HepG2 (cell line): ENCODE data around the gene FAM114A1. TPM values are rescaled to one million over a fixed set of nuclear protein-coding genes. Genes with fewer than 3 reads are reported as not detected.

Source experiments
- ATAC-seq: fragments of 200-7000 bp; cut with Tn5 transposase; 3 replicates; pipeline ENCODE4 v1.9.1; 2020; ENCODE audit warnings: mild to moderate bottlenecking, moderate library complexity
- BruUV-seq: library from RNA; stranded (reverse); fragments of 400-500 nt; replicated peaks from 2 replicates; lab custom pipeline; 2021; lab: Mats Ljungman, UMichigan
- CTCF ChIA-PET: fragments of 300-600 bp; formaldehyde crosslinking; extraction: SDS; loops from one replicate; lab custom pipeline; 2021; ENCODE audit warnings: low total read pairs, inconsistent platforms, low intra/inter-chr PET ratio; lab: Yijun Ruan, JAX
- POLR2A ChIA-PET: fragments of 350-600 bp; sonication (Branson Sonifier 250); formaldehyde crosslinking; loops from one replicate; lab custom pipeline; 2020; ENCODE audit warnings: antibody characterized with exemption, inconsistent platforms; lab: Yijun Ruan, JAX
- DNase-seq: peaks from one replicate; pipeline ENCODE4 v3.0.0-alpha.2; 2015; ENCODE audit warnings: low spot score
- FAIRE-seq: peaks from 3 replicates; lab custom pipeline; 2011; peaks lifted over from hg19 to GRCh38; lab: Jason Lieb, UNC
- H2AFZ ChIP-seq: one replicate; pipeline ENCODE4 v1.6.1; 2011; ENCODE audit warnings: low read length, inconsistent platforms
- H3K27ac ChIP-seq: fragments of 300-600 bp; 3 replicates; pipeline ENCODE4 v1.8.0; 2011; ENCODE audit warnings: mixed run types, mild to moderate bottlenecking, mixed read lengths, low read length, inconsistent platforms; ENCODE audit not compliant: insufficient read depth; ENCODE audit errors: extremely low read length
- H3K27me3 ChIP-seq, 2 experiments: fragments of 200-600 bp in 1 of 2; 2 replicates in 1 of 2; 3 replicates in 1 of 2; pipeline versions ENCODE4 v1.6.0 to v1.8.0; 2011; ENCODE audit warnings: low read length in 2 of 2, mild to moderate bottlenecking in 2 of 2, moderate library complexity in 2 of 2, inconsistent platforms in 1 of 2; ENCODE audit not compliant: insufficient read depth in 2 of 2, control insufficient read depth in 1 of 2
- H3K36me3 ChIP-seq, 2 experiments: fragments of 200-600 bp in 1 of 2; replicated peaks in 1 of 2; 2 replicates in 1 of 2; 3 replicates in 1 of 2; pipeline versions ENCODE4 v1.5.1 to v1.8.0; 2011; ENCODE audit warnings: low read length in 2 of 2, inconsistent platforms in 1 of 2; ENCODE audit not compliant: insufficient read depth in 2 of 2, control insufficient read depth in 1 of 2
- H3K4me1 ChIP-seq: 2 replicates; pipeline ENCODE4 v1.5.1; 2012; ENCODE audit warnings: low read length, inconsistent platforms; ENCODE audit not compliant: insufficient read depth
- H3K4me2 ChIP-seq: 2 replicates; pipeline ENCODE4 v1.6.0; 2011; ENCODE audit warnings: low read depth, low read length, inconsistent platforms
- H3K4me3 ChIP-seq, 3 experiments: fragments of 200-600 bp in 1 of 3; sonication (generic), shearing (Covaris generic) in 1 of 3; replicated peaks in 1 of 3; 2 replicates each; pipeline ENCODE4 v1.5.1; 2011 to 2016; ENCODE audit warnings: low read length in 3 of 3, inconsistent platforms in 2 of 3, low read depth in 2 of 3, mild to moderate bottlenecking in 2 of 3, control low read depth in 1 of 3, mixed read lengths in 1 of 3; ENCODE audit not compliant: insufficient read depth in 1 of 3
- H3K79me2 ChIP-seq: one replicate; pipeline ENCODE4 v1.6.1; 2011; ENCODE audit warnings: low read length, inconsistent platforms; ENCODE audit not compliant: insufficient read depth
- H3K9ac ChIP-seq: 2 replicates; pipeline ENCODE4 v1.6.0; 2011; ENCODE audit warnings: mild to moderate bottlenecking, low read depth, low read length, inconsistent platforms; ENCODE audit not compliant: insufficient read depth
- H3K9me3 ChIP-seq: 2 replicates; pipeline ENCODE4 v1.5.1; 2012; ENCODE audit warnings: mild to moderate bottlenecking, low read length
- H4K20me1 ChIP-seq: 2 replicates; pipeline ENCODE4 v1.6.0; 2011; ENCODE audit warnings: inconsistent platforms, mild to moderate bottlenecking, low read length, moderate library complexity; ENCODE audit not compliant: insufficient read depth
- ARNTL ChIP-seq: sonication (generic); formaldehyde crosslinking; IDR thresholded peaks from 2 replicates; pipeline ENCODE4 v1.4.0; 2020; ENCODE audit warnings: mild to moderate bottlenecking, missing genetic modification reagents
- FOSL1 ChIP-seq: sonication (generic); formaldehyde crosslinking; IDR thresholded peaks from 2 replicates; pipeline ENCODE4 v1.9.0; 2021; ENCODE audit warnings: missing genetic modification reagents, borderline replicate concordance
- HCFC1 ChIP-seq: fragments of 150-350 bp; IDR thresholded peaks from 2 replicates; pipeline ENCODE4 v1.6.1; 2014; ENCODE audit warnings: low read depth, low read length
- HNRNPH1 ChIP-seq: fragments of 200-400 bp; formaldehyde crosslinking; optimal IDR thresholded peaks from 2 replicates; pipeline ENCODE3; 2017; ENCODE audit warnings: mild to moderate bottlenecking, low read depth, low read length
- MTF1 ChIP-seq: sonication (generic); formaldehyde crosslinking; IDR thresholded peaks from 2 replicates; pipeline ENCODE4 v1.5.0; 2020; ENCODE audit warnings: missing genetic modification reagents
- MYNN ChIP-seq: sonication (generic); formaldehyde crosslinking; IDR thresholded peaks from 2 replicates; pipeline ENCODE4 v1.4.0; 2020; ENCODE audit warnings: mild to moderate bottlenecking, low read depth, missing genetic modification reagents
- SKI ChIP-seq: fragments of 450-650 bp; IDR thresholded peaks from one replicate; pipeline ENCODE4 v1.6.1; 2018; ENCODE audit warnings: mild to moderate bottlenecking; ENCODE audit not compliant: partially characterized antibody
- TEF ChIP-seq: sonication (generic); formaldehyde crosslinking; IDR thresholded peaks from 2 replicates; pipeline ENCODE4 v1.5.0; 2020; ENCODE audit warnings: missing genetic modification reagents
- ZBTB7B ChIP-seq: sonication (generic); formaldehyde crosslinking; IDR thresholded peaks from 2 replicates; pipeline ENCODE4 v1.4.0; 2020; ENCODE audit warnings: missing genetic modification reagents
- ZEB1 ChIP-seq: IDR thresholded peaks from 2 replicates; pipeline ENCODE4 v1.6.1; 2012; ENCODE audit warnings: mild to moderate bottlenecking, low read depth, inconsistent platforms; ENCODE audit not compliant: insufficient replicate concordance
- ZNF580 ChIP-seq: IDR thresholded peaks from 2 replicates; pipeline ENCODE4 v1.6.1; 2016; ENCODE audit warnings: low read depth, borderline replicate concordance
- ZNF850 ChIP-seq: sonication (generic); formaldehyde crosslinking; conservative IDR thresholded peaks from 2 replicates; pipeline ENCODE4 v1.9.0; 2021; ENCODE audit warnings: mild to moderate bottlenecking, missing genetic modification reagents
- ZSCAN5A ChIP-seq: sonication (generic); formaldehyde crosslinking; IDR thresholded peaks from 2 replicates; pipeline ENCODE4 v1.8.0; 2022; ENCODE audit warnings: mild to moderate bottlenecking, missing genetic modification reagents, borderline replicate concordance
- WGBS: methylation state at CpG from one replicate; pipeline ENCODE4 v1.1.6; 2017; ENCODE audit warnings: low lambda C conversion rate; 5-methylcytosine and 5-hydroxymethylcytosine counted together
- in situ Hi-C: cut with HindIII; loops from 2 replicates; pipeline ENCODE4 v1.10.0; 2017; ENCODE audit warnings: low pct_unique_long_range_greater_than_20kb; ENCODE audit not compliant: extremely low pct_ligation_motif_present
- intact Hi-C: fragments of 100-400 bp; cut with micrococcal nuclease; formaldehyde crosslinking; loops from one replicate; pipeline ENCODE4 v1.10.0; 2022; ENCODE audit not compliant: unreplicated experiment
- polyA plus RNA-seq, 8 experiments: library from polyadenylated mRNA; depleted of rRNA in 3 of 8; stranded (reverse) in 7 of 8; unstranded in 1 of 8; fragments of >200 nt; fragmentation: Illumina TruSeq in 4 of 8; extraction: Trizol in 4 of 8; gene quantifications; 2 replicates each; pipeline versions ENCODE4 v1.2.1 to v1.2.3, GENCODE V29; 2011 to 2016; ENCODE audit warnings: low read depth in 4 of 8, missing spikeins in 1 of 8, mixed read lengths in 1 of 8; ENCODE audit not compliant: insufficient read depth in 1 of 8
- total RNA-seq, 5 experiments: library from RNA; depleted of rRNA; stranded (reverse); fragments of >200 nt; fragmentation: Illumina TruSeq; extraction: Trizol; gene quantifications; 2 replicates each; pipeline ENCODE4 v1.2.3, GENCODE V29; 2016; ENCODE audit warnings: low read depth in 1 of 5
- TF ChIP-seq, protein P1 (sequence below): IDR thresholded peaks from 2 replicates; pipeline ENCODE4 v1.4.0; 2020; ENCODE audit warnings: mild to moderate bottlenecking, missing genetic modification reagents
- TF ChIP-seq, protein P2 (sequence below): sonication (generic); formaldehyde crosslinking; IDR thresholded peaks from 2 replicates; pipeline ENCODE4 v1.4.0; 2020; ENCODE audit warnings: mild to moderate bottlenecking, low read depth, missing genetic modification reagents

Gene FAM114A1
- total and polyA plus RNA-seq, 2 of the 13 experiments (the other 11 are each of a cell fraction or from before 2014, with no cell fraction given) = 61.0 to 76.9 TPM

GRCh38 chr4:38925492-38926413 lies 58.1 kb downstream of the FAM114A1 start:
- CTCF ChIA-PET = no interaction called here
- TF ChIP-seq ZSCAN5A (CRISPR knock-in tag) (no peak), HNRNPH1 (no peak), ZEB1 (no peak), ZNF850 (no peak), ZBTB7B (CRISPR knock-in tag) (no peak), ARNTL (CRISPR knock-in tag) (no peak), FOSL1 (CRISPR knock-in tag) (no peak), MYNN (CRISPR knock-in tag) (no peak), TEF (CRISPR knock-in tag) (no peak), ZNF580 (no peak), HCFC1 (no peak), SKI (no peak), MTF1 (CRISPR knock-in tag) (no peak)
- TF ChIP-seq, protein P1, sequence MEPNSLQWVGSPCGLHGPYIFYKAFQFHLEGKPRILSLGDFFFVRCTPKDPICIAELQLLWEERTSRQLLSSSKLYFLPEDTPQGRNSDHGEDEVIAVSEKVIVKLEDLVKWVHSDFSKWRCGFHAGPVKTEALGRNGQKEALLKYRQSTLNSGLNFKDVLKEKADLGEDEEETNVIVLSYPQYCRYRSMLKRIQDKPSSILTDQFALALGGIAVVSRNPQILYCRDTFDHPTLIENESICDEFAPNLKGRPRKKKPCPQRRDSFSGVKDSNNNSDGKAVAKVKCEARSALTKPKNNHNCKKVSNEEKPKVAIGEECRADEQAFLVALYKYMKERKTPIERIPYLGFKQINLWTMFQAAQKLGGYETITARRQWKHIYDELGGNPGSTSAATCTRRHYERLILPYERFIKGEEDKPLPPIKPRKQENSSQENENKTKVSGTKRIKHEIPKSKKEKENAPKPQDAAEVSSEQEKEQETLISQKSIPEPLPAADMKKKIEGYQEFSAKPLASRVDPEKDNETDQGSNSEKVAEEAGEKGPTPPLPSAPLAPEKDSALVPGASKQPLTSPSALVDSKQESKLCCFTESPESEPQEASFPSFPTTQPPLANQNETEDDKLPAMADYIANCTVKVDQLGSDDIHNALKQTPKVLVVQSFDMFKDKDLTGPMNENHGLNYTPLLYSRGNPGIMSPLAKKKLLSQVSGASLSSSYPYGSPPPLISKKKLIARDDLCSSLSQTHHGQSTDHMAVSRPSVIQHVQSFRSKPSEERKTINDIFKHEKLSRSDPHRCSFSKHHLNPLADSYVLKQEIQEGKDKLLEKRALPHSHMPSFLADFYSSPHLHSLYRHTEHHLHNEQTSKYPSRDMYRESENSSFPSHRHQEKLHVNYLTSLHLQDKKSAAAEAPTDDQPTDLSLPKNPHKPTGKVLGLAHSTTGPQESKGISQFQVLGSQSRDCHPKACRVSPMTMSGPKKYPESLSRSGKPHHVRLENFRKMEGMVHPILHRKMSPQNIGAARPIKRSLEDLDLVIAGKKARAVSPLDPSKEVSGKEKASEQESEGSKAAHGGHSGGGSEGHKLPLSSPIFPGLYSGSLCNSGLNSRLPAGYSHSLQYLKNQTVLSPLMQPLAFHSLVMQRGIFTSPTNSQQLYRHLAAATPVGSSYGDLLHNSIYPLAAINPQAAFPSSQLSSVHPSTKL (CRISPR knock-in tag) = no peak
- TF ChIP-seq, protein P2, sequence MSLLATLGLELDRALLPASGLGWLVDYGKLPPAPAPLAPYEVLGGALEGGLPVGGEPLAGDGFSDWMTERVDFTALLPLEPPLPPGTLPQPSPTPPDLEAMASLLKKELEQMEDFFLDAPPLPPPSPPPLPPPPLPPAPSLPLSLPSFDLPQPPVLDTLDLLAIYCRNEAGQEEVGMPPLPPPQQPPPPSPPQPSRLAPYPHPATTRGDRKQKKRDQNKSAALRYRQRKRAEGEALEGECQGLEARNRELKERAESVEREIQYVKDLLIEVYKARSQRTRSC (CRISPR knock-in tag) = no peak

More at GRCh38 chr4:38925492-38926413, 58.1 kb downstream of the FAM114A1 start:
- intact Hi-C loops (no loop called here), in situ Hi-C loops (no loop called here)
- no peak for ATAC-seq
- POLR2A ChIA-PET = no interaction called here
- Histone ChIP-seq H2AFZ (no peak overlapping the region), H3K27me3 (no peaks in the 10 kb centered on the region), H3K4me2 (no peak overlapping the region), H3K27ac (no peak overlapping the region), H3K9ac (no peak overlapping the region), H3K36me3 (peaks cover 29 to 70% of the 10 kb centered on the region in 2 experiments), H3K9me3 (no peaks in the 10 kb centered on the region), H3K4me1 (peaks cover 15% of the 10 kb centered on the region), H4K20me1 (no peaks in the 10 kb centered on the region), H3K79me2 (no peaks in the 10 kb centered on the region), H3K4me3 (no peak overlapping the region)
- no peak for DNase-seq
- FAIRE-seq = no peak
- BruUV-seq = no TSS peak
- 87% methylated on average over 3 of the region's 3 CpGs for WGBS
